Right lung (tissue), 5 donors: ENCODE results near the gene NFATC3. TPM values are rescaled to one million over a fixed set of nuclear protein-coding genes. Genes with fewer than 3 reads are reported as not detected.

Experiments used
- DNase-seq, 2 donors: peaks; one replicate each; pipeline ENCODE4 v3.0.0-alpha.2; 2013
- polyA plus RNA-seq, 5 donors: library from polyadenylated mRNA; unstranded; fragments of 120-200 nt; gene quantifications; one replicate each; pipeline versions ENCODE4 v1.2.1 to v1.2.3, GENCODE V29; 2013; ENCODE audit warnings: inconsistent platforms in 1 of 5, low replicate concordance in 1 of 5; ENCODE audit not compliant: insufficient read length in 5 of 5, insufficient read depth in 1 of 5

Gene NFATC3
- polyA plus RNA-seq, 5 donors, result 29.8 to 42.9 (median 40.5) TPM

GRCh38 chr16:68186877-68187276 lies 101.7 kb downstream of the NFATC3 start:
- no peak for DNase-seq

- DNase-seq, result no peak
These were observed 102.3 kb downstream of the NFATC3 start for GRCh38 chr16:68187505-68187904.

- DNase-seq, result no peak
These were observed 103.0 kb downstream of the NFATC3 start for GRCh38 chr16:68188170-68188569.

- no peak for DNase-seq
These were observed 104.9 kb downstream of the NFATC3 start for GRCh38 chr16:68190081-68190480.

- DNase-seq, result no peak
These were observed 105.8 kb downstream of the NFATC3 start for GRCh38 chr16:68190736-68191510.

- DNase-seq, result no peak
These were observed 109.1 kb downstream of the NFATC3 start for GRCh38 chr16:68194251-68194650.

- DNase-seq, result no peak
These were observed 112.1 kb downstream of the NFATC3 start for GRCh38 chr16:68197250-68197649.

GRCh38 chr16:68200088-68200783 lies 115.1 kb downstream of the NFATC3 start:
- DNase-seq, result no peak

- DNase-seq, result no peak
These were observed 116.9 kb downstream of the NFATC3 start for GRCh38 chr16:68202091-68202519.

GRCh38 chr16:68206245-68206644 lies 121.1 kb downstream of the NFATC3 start:
- DNase-seq, result no peak

- DNase-seq, result no peak
These were observed 129.6 kb downstream of the NFATC3 start for GRCh38 chr16:68214726-68215125.

GRCh38 chr16:68215302-68215701 lies 130.1 kb downstream of the NFATC3 start:
- no peak for DNase-seq

GRCh38 chr16:68216240-68216639 lies 131.1 kb downstream of the NFATC3 start:
- DNase-seq, result no peak

GRCh38 chr16:68217506-68217905 lies 132.3 kb downstream of the NFATC3 start:
- DNase-seq, result no peak

- DNase-seq, result no peak
These were observed 134.7 kb downstream of the NFATC3 start for GRCh38 chr16:68219725-68220351.

GRCh38 chr16:68223072-68223471 lies 137.9 kb downstream of the NFATC3 start:
- DNase-seq, result no peak

GRCh38 chr16:68226116-68226515 lies 140.9 kb downstream of the NFATC3 start:
- DNase-seq, result no peak

GRCh38 chr16:68227183-68227793 lies 142.1 kb downstream of the NFATC3 start:
- no peak for DNase-seq

- DNase-seq, result no peak
These were observed 142.8 kb downstream of the NFATC3 start for GRCh38 chr16:68227850-68228553.

GRCh38 chr16:68228652-68229051 lies 143.5 kb downstream of the NFATC3 start:
- no peak for DNase-seq

- DNase-seq, result peak; percentile 45 to 62
These were observed 144.4 kb downstream of the NFATC3 start for GRCh38 chr16:68229431-68230175.
